ENCODE data around the gene SLC24A4. TPM values are rescaled to one million over a fixed set of nuclear protein-coding genes. Genes with fewer than 3 reads are reported as not detected.

SLC24A4 gene
- total and polyA plus RNA-seq, 2 of the 4 experiments (the other 2 are of a cell fraction): not detected

DNA sequence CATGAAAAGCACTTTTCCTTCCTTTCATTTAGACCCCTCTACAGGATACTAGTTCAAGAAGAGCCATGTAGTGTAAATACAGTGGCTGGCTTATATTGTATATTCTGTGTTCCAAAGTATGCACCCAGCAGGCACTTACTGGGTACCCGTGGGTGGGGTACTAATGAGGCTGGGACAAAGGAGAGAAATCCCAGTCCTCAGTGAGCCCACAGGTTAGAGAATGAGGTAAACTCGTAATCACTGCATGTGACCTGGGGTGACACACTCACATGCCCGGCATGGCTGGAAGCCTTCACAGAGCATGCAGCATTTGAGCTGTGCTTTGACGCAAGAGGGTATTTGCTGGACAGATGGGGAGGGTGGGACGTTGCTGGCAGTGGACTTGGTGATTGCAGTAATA, 17.1 kb downstream of the SLC24A4 start:
- ChIA-PET CTCF (interaction anchor here (1.6 kb wide), 1 partner anchor 11 kb away, joined by 4 read pairs; no protein-coding TSS in a partner anchor), POLR2A (ENCODE audit: unreplicated experiment) (no interaction called here)
- no peak overlapping the region for H3K4me3 ChIP-seq (ENCODE audit: insufficient read depth, low read depth, low read length)
- H3K4ac ChIP-seq (ENCODE audit: low read depth, low read length): no peak overlapping the region
- ATAC-seq (ENCODE audit: low read depth) (no peak), DNase-seq (no peak)
- no peak overlapping the region for H3K27ac ChIP-seq (ENCODE audit: insufficient read depth, low read length)
- H4K20me1 ChIP-seq (ENCODE audit: insufficient read depth, low read length): no peaks in the 10 kb centered on the region
- no peaks in the 10 kb centered on the region for H3K79me1 ChIP-seq (ENCODE audit: low read depth in 1 of 2, low read length in 2 of 2)
- no peaks in the 10 kb centered on the region for H3K9me1 ChIP-seq (ENCODE audit: insufficient read depth, low read length)
- no peak overlapping the region for H2AK5ac ChIP-seq (ENCODE audit: low read depth, low read length)
- H3K9me3 ChIP-seq (ENCODE audit: control insufficient read depth, insufficient read depth, low read length): no peaks in the 10 kb centered on the region
- H2BK5ac ChIP-seq (ENCODE audit: low read depth, low read length, poor library complexity, severe bottlenecking): no peak overlapping the region
- no peak overlapping the region for H3K4me2 ChIP-seq (ENCODE audit: low read depth, low read length)
- no peaks in the 10 kb centered on the region for H3K36me3 ChIP-seq (ENCODE audit: control insufficient read depth, insufficient read depth, low read length)
- dilution Hi-C loops (cut with HindIII; ENCODE audit: low sequenced_read_pairs, unreplicated experiment) (no loop called here), intact Hi-C loops (cut with micrococcal nuclease) (no loop called here), in situ Hi-C loops (cut with MboI; ENCODE audit: low sequenced_read_pairs) (no loop called here)
- H3K18ac ChIP-seq (ENCODE audit: low read depth, low read length): no peak overlapping the region
- H2BK120ac ChIP-seq (ENCODE audit: low read depth, low read length): no peak overlapping the region
- H3K14ac ChIP-seq (replicated peaks; ENCODE audit: low read depth, low read length): no peak overlapping the region
- BruUV-seq (replicated peaks): no TSS peak
- H2AK9ac ChIP-seq (replicated peaks; ENCODE audit: low read depth, low read length, poor library complexity): no peak overlapping the region
- H3K56ac ChIP-seq (ENCODE audit: extremely low read depth, insufficient read depth, low read length): no peak overlapping the region
- H4K91ac ChIP-seq (ENCODE audit: insufficient read depth, low read depth, low read length): no peak overlapping the region
- H3K23ac ChIP-seq (ENCODE audit: low read depth, low read length): no peak overlapping the region
- H2AFZ ChIP-seq (replicated peaks; ENCODE audit: low read length, poor library complexity): no peak overlapping the region
- H2BK15ac ChIP-seq (ENCODE audit: low read depth, low read length): no peak overlapping the region
- no peak overlapping the region for H4K8ac ChIP-seq (ENCODE audit: low read depth in 2 of 2, low read length in 2 of 2)
- TF ChIP-seq NFE2L2 (IDR thresholded peaks at IDR 0.05; ENCODE audit: low read depth, low read length): no peak
- TF ChIP-seq POLR2A (IDR thresholded peaks at IDR 0.05; ENCODE audit: low read depth, low read length): no peak
- no peak for TF ChIP-seq SMC3 (IDR thresholded peaks at IDR 0.05; ENCODE audit: low read depth, low read length)
- TF ChIP-seq CHD1 (IDR thresholded peaks at IDR 0.05; ENCODE audit: low read depth, low read length): no peak
- no peak for TF ChIP-seq USF2 (IDR thresholded peaks at IDR 0.05; ENCODE audit: low read depth, low read length)
- no peak for TF ChIP-seq ELK1 (IDR thresholded peaks at IDR 0.05; ENCODE audit: borderline replicate concordance, low read depth, low read length)
- no peak for TF ChIP-seq FOS (IDR thresholded peaks at IDR 0.05; ENCODE audit: low read depth, low read length)
- no peak for TF ChIP-seq MXI1 (IDR thresholded peaks at IDR 0.05; ENCODE audit: borderline replicate concordance, low read depth, low read length)
- no peak for TF ChIP-seq MAFK (IDR thresholded peaks at IDR 0.05; ENCODE audit: low read depth, low read length)
- TF ChIP-seq RAD21 (IDR thresholded peaks at IDR 0.05; ENCODE audit: low read length): no peak
- TF ChIP-seq, protein P1, sequence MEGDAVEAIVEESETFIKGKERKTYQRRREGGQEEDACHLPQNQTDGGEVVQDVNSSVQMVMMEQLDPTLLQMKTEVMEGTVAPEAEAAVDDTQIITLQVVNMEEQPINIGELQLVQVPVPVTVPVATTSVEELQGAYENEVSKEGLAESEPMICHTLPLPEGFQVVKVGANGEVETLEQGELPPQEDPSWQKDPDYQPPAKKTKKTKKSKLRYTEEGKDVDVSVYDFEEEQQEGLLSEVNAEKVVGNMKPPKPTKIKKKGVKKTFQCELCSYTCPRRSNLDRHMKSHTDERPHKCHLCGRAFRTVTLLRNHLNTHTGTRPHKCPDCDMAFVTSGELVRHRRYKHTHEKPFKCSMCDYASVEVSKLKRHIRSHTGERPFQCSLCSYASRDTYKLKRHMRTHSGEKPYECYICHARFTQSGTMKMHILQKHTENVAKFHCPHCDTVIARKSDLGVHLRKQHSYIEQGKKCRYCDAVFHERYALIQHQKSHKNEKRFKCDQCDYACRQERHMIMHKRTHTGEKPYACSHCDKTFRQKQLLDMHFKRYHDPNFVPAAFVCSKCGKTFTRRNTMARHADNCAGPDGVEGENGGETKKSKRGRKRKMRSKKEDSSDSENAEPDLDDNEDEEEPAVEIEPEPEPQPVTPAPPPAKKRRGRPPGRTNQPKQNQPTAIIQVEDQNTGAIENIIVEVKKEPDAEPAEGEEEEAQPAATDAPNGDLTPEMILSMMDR (conservative IDR thresholded peaks at IDR 0.05; ENCODE audit: low read depth, low read length): no peak
- no peak for TF ChIP-seq BHLHE40 (IDR thresholded peaks at IDR 0.05; ENCODE audit: low read depth, low read length)
- no peak for TF ChIP-seq MAZ (IDR thresholded peaks at IDR 0.05; ENCODE audit: borderline replicate concordance, low read depth, low read length)
- no peak for TF ChIP-seq CEBPB (IDR thresholded peaks at IDR 0.05; ENCODE audit: low read depth, low read length)
- no peak for TF ChIP-seq RCOR1 (IDR thresholded peaks at IDR 0.05; ENCODE audit: insufficient replicate concordance, low read length)
- no peak overlapping the region for H2BK20ac ChIP-seq (ENCODE audit: low read depth, low read length)
- WGBS, 2 experiments (ENCODE audit: extremely low coverage in 2 of 2, insufficient read length in 1 of 2): 34% methylated on average over 3 of the region's 5 CpGs; no CpG with 5 or more reads in 1 of the 2 experiments
- H3K9ac ChIP-seq (ENCODE audit: low read depth, low read length): no peak overlapping the region
- no peaks in the 10 kb centered on the region for H3K4me1 ChIP-seq (ENCODE audit: control insufficient read depth, insufficient read depth, low read length)
- no peak overlapping the region for H4K5ac ChIP-seq (ENCODE audit: low read depth, low read length)
- H3K27me3 ChIP-seq (ENCODE audit: control insufficient read depth, insufficient read depth, low read length): peaks cover 33% of the 10 kb centered on the region

All from IMR-90 (cell line).